Activated T-helper 9 cell treated with anti-CD3 and anti-CD28 coated beads, Interleukin-2, amount 50 U/mL, for 16 hours (primary cell): ENCODE results near the gene SHROOM3.

Source experiments
- DNase-seq: peaks from one replicate; pipeline ENCODE4 v3.0.0-alpha.2; 2020; ENCODE audit warnings: low read depth

SHROOM3 gene

GRCh38 chr4:76624931-76625715 lies 190.1 kb downstream of the SHROOM3 start:
- DNase-seq: no peak

GRCh38 chr4:76626686-76627465 lies 191.8 kb downstream of the SHROOM3 start:
- DNase-seq: no peak

GRCh38 chr4:76628251-76628650 lies 193.2 kb downstream of the SHROOM3 start:
- no peak for DNase-seq

- no peak for DNase-seq
Observed at GRCh38 chr4:76630741-76631140, 195.7 kb downstream of the SHROOM3 start.

GRCh38 chr4:76634220-76634619 lies 199.2 kb downstream of the SHROOM3 start:
- no peak for DNase-seq

- no peak for DNase-seq
Observed at GRCh38 chr4:76637712-76638361, 202.8 kb downstream of the SHROOM3 start.

- no peak for DNase-seq
Observed at GRCh38 chr4:76639288-76639687, 204.3 kb downstream of the SHROOM3 start.

GRCh38 chr4:76640353-76640910 lies 205.4 kb downstream of the SHROOM3 start:
- DNase-seq: no peak

- no peak for DNase-seq
Observed at GRCh38 chr4:76641351-76641750, 206.3 kb downstream of the SHROOM3 start.

- no peak for DNase-seq
Observed at GRCh38 chr4:76641758-76642157, 206.7 kb downstream of the SHROOM3 start.

- no peak for DNase-seq
Observed at GRCh38 chr4:76644831-76645485, 209.9 kb downstream of the SHROOM3 start.

GRCh38 chr4:76649086-76649485 lies 214.1 kb downstream of the SHROOM3 start:
- no peak for DNase-seq

- no peak for DNase-seq
Observed at GRCh38 chr4:76651616-76652015, 216.6 kb downstream of the SHROOM3 start.

GRCh38 chr4:76652389-76652788 lies 217.4 kb downstream of the SHROOM3 start:
- no peak for DNase-seq

GRCh38 chr4:76654084-76654483 lies 219.1 kb downstream of the SHROOM3 start:
- no peak for DNase-seq

GRCh38 chr4:76654791-76655190 lies 219.8 kb downstream of the SHROOM3 start:
- DNase-seq: no peak

GRCh38 chr4:76655566-76656479 lies 220.8 kb downstream of the SHROOM3 start:
- no peak for DNase-seq

- DNase-seq: no peak
Observed at GRCh38 chr4:76657443-76657842, 222.4 kb downstream of the SHROOM3 start.

GRCh38 chr4:76658231-76659102 lies 223.4 kb downstream of the SHROOM3 start:
- DNase-seq: no peak

- no peak for DNase-seq
Observed at GRCh38 chr4:76659103-76659490, 224.1 kb downstream of the SHROOM3 start.
